ENCODE data around the gene SVIL.
"Not testable (repeated sequence)": the region's sequence is repeated elsewhere in the genome, so short reads cannot be mapped to it uniquely, and the experiment has no call there.

The SVIL gene

GRCh38 chr10:29566209-29566608, 68.6 kb downstream of the SVIL start:
- not testable (repeated sequence) for DNase-seq

GRCh38 chr10:29563420-29564035, 71.2 kb downstream of the SVIL start:
- no peak for DNase-seq

- DNase-seq: not testable (repeated sequence)
Measured at GRCh38 chr10:29563006-29563405, 71.8 kb downstream of the SVIL start.

- DNase-seq: no peak
Measured at GRCh38 chr10:29559996-29560395, 74.8 kb downstream of the SVIL start.

GRCh38 chr10:29557665-29558064, 77.1 kb downstream of the SVIL start:
- DNase-seq: no peak

GRCh38 chr10:29555746-29556481, 78.9 kb downstream of the SVIL start:
- DNase-seq: no peak

GRCh38 chr10:29555091-29555745, 79.6 kb downstream of the SVIL start:
- no peak for DNase-seq

- no peak for DNase-seq
Measured at GRCh38 chr10:29554660-29555059, 80.1 kb downstream of the SVIL start.

GRCh38 chr10:29553544-29554250, 81.1 kb downstream of the SVIL start:
- DNase-seq: no peak

- DNase-seq: not testable (repeated sequence)
Measured at GRCh38 chr10:29553116-29553515, 81.7 kb downstream of the SVIL start.

GRCh38 chr10:29549493-29549892, 85.3 kb downstream of the SVIL start:
- not testable (repeated sequence) for DNase-seq

- no peak for DNase-seq
Measured at GRCh38 chr10:29546773-29547313, 87.9 kb downstream of the SVIL start.

GRCh38 chr10:29545122-29545521, 89.6 kb downstream of the SVIL start:
- no peak for DNase-seq

- no peak for DNase-seq
Measured at GRCh38 chr10:29543715-29544114, 91.1 kb downstream of the SVIL start.

GRCh38 chr10:29542723-29543122, 92.0 kb downstream of the SVIL start:
- no peak for DNase-seq

GRCh38 chr10:29541422-29542210, 93.2 kb downstream of the SVIL start:
- DNase-seq: no peak

- no peak for DNase-seq
Measured at GRCh38 chr10:29540016-29540415, 94.8 kb downstream of the SVIL start.

- no peak for DNase-seq
Measured at GRCh38 chr10:29539412-29539811, 95.4 kb downstream of the SVIL start.

GRCh38 chr10:29537799-29538198, 97.0 kb downstream of the SVIL start:
- DNase-seq: no peak

- not testable (repeated sequence) for DNase-seq
Measured at GRCh38 chr10:29536691-29537090, 98.1 kb downstream of the SVIL start.

- peak; percentile 17 for DNase-seq
Measured at GRCh38 chr10:29535778-29536453, 98.9 kb downstream of the SVIL start.
